B cell (primary cell): ENCODE data around the gene TMEM87B. TPM values are rescaled to one million over a fixed set of nuclear protein-coding genes. Genes with fewer than 3 reads are reported as not detected.
A peak's percentile ranks its signal among the peaks of the same experiment; 100 is the strongest.

Source experiments
- ATAC-seq: fragments of 200-7000 bp; cut with Tn5 transposase; one replicate; pipeline ENCODE4 v1.10.0; 2021; ENCODE audit warnings: low read depth, mild to moderate bottlenecking, moderate number of reproducible peaks, moderate library complexity
- CTCF ChIA-PET: fragments of 350-600 bp; sonication (Branson Sonifier 250); formaldehyde crosslinking; loops from one replicate; lab custom pipeline; 2021; ENCODE audit warnings: antibody characterized with exemption, inconsistent platforms; lab: Charles Lee
- POLR2A ChIA-PET: fragments of 350-600 bp; sonication (Branson Sonifier 250); formaldehyde crosslinking; loops from one replicate; lab custom pipeline; 2021; ENCODE audit warnings: antibody characterized with exemption; lab: Charles Lee
- DNase-seq: peaks from one replicate; pipeline ENCODE4 v3.0.0; 2013
- H2AFZ ChIP-seq: 2 replicates; pipeline ENCODE4 v1.6.1; 2012; ENCODE audit warnings: mild to moderate bottlenecking, low read depth, low read length; ENCODE audit not compliant: insufficient read depth, poor library complexity, severe bottlenecking
- H3K27ac ChIP-seq, 2 donors: 1 replicate in 1 of 2; 2 replicates in 1 of 2; pipeline ENCODE4 v1.5.1; 2012 to 2013; ENCODE audit warnings: low read length in 2 of 2, mild to moderate bottlenecking in 2 of 2, moderate library complexity in 1 of 2
- H3K27me3 ChIP-seq, 4 experiments: fragments of 200-600 bp in 1 of 4; sonication (generic) in 1 of 4; replicated peaks in 1 of 4; 1 replicate in 2 of 4; 2 replicates in 2 of 4; pipeline versions ENCODE4 v1.6.1 to v1.7.0; 2013 to 2016; ENCODE audit warnings: low read length in 3 of 4, mild to moderate bottlenecking in 2 of 4, mixed read lengths in 1 of 4, moderate library complexity in 1 of 4; ENCODE audit not compliant: insufficient read depth in 4 of 4, control insufficient read depth in 3 of 4; ENCODE audit errors: control extremely low read depth in 1 of 4
- H3K36me3 ChIP-seq, 2 experiments: replicated peaks in 1 of 2; 1 replicate in 1 of 2; 2 replicates in 1 of 2; pipeline versions ENCODE4 v1.6.1 to v1.7.1; 2013; ENCODE audit warnings: low read length in 1 of 2; ENCODE audit not compliant: insufficient read depth in 2 of 2, control insufficient read depth in 1 of 2; ENCODE audit errors: control extremely low read depth in 1 of 2, extremely low read depth in 1 of 2
- H3K4me1 ChIP-seq, 2 donors: fragments of 200-600 bp in 1 of 2; sonication (generic) in 1 of 2; 1 replicate in 1 of 2; 2 replicates in 1 of 2; pipeline versions ENCODE4 v1.5.1 to v1.6.1; 2013 to 2017; ENCODE audit warnings: low read length in 2 of 2; ENCODE audit not compliant: control insufficient read depth in 2 of 2, insufficient read depth in 2 of 2
- H3K4me2 ChIP-seq: replicated peaks from 2 replicates; pipeline ENCODE3; 2012; ENCODE audit warnings: mild to moderate bottlenecking, low read depth, low read length; ENCODE audit not compliant: poor library complexity, severe bottlenecking
- H3K4me3 ChIP-seq, 5 experiments: fragments of 200-600 bp in 1 of 5; sonication (generic) in 1 of 5; 1 replicate in 3 of 5; 2 replicates in 2 of 5; pipeline versions ENCODE4 v1.5.1 to v1.7.0; 2011 to 2016; ENCODE audit warnings: low read length in 4 of 5, mild to moderate bottlenecking in 4 of 5, low read depth in 2 of 5, control low read depth in 1 of 5, moderate library complexity in 1 of 5; ENCODE audit not compliant: insufficient read depth in 1 of 5; ENCODE audit errors: control extremely low read depth in 1 of 5, extremely low read depth in 1 of 5
- H3K79me2 ChIP-seq: fragments of 200-600 bp; sonication (generic); one replicate; pipeline ENCODE4 v1.6.0; 2016; ENCODE audit warnings: low read length; ENCODE audit not compliant: control insufficient read depth, insufficient read depth
- H3K9ac ChIP-seq: fragments of 200-600 bp; sonication (generic); 2 replicates; pipeline ENCODE4 v1.6.1; 2017; ENCODE audit warnings: mild to moderate bottlenecking, low read length, moderate library complexity
- H3K9me3 ChIP-seq, 3 donors: one replicate each; pipeline versions ENCODE4 v1.6.1 to v1.7.1; 2013; ENCODE audit warnings: low read length in 2 of 3; ENCODE audit not compliant: control insufficient read depth in 2 of 3, insufficient read depth in 1 of 3; ENCODE audit errors: control extremely low read depth in 1 of 3
- H4K20me1 ChIP-seq: 2 replicates; pipeline ENCODE4 v1.6.0; 2012; ENCODE audit warnings: mild to moderate bottlenecking, low read length; ENCODE audit not compliant: insufficient read depth, control insufficient read depth, poor library complexity, severe bottlenecking
- H3K27ac Mint-ChIP-seq: one replicate; pipeline ENCODE4 v1.8.0; 2021; ENCODE audit warnings: mixed read lengths
- H3K27me3 Mint-ChIP-seq: one replicate; pipeline ENCODE4 v1.8.0; 2021; ENCODE audit warnings: mixed read lengths
- H3K4me1 Mint-ChIP-seq: one replicate; pipeline ENCODE4 v1.8.0; 2021; ENCODE audit warnings: mixed read lengths
- H3K4me3 Mint-ChIP-seq: one replicate; pipeline ENCODE4 v1.8.0; 2021; ENCODE audit warnings: mixed read lengths
- H3K9me3 Mint-ChIP-seq: one replicate; pipeline ENCODE4 v1.8.0; 2022; ENCODE audit warnings: mixed read lengths; ENCODE audit not compliant: insufficient read depth
- EZH2 ChIP-seq: IDR thresholded peaks from 2 replicates; pipeline ENCODE4 v1.6.1; 2012; ENCODE audit warnings: borderline replicate concordance, low read depth, mild to moderate bottlenecking, moderate library complexity, low read length; ENCODE audit not compliant: insufficient read depth, poor library complexity, severe bottlenecking
- WGBS: methylation state at CpG from one replicate; pipeline ENCODE4 v1.1.5; 2013; ENCODE audit warnings: missing lambda C conversion rate; ENCODE audit not compliant: insufficient coverage; 5-methylcytosine and 5-hydroxymethylcytosine counted together
- intact Hi-C: fragments of 100-400 bp; cut with micrococcal nuclease; formaldehyde crosslinking; loops from one replicate; pipeline ENCODE4 v1.10.0; 2022
- polyA plus RNA-seq: library from polyadenylated mRNA; depleted of rRNA; stranded (reverse); fragments of >200 nt; gene quantifications from 2 replicates; pipeline ENCODE4 v1.2.3, GENCODE V29; 2012
- total RNA-seq, 2 donors: library from RNA; stranded (reverse); fragments of 120-200 nt in 1 of 2; gene quantifications; 1 replicate in 1 of 2; 2 replicates in 1 of 2; pipeline versions ENCODE4 v1.2.3 to v1.2.4, GENCODE V29; 2013 to 2022
- TF ChIP-seq, protein P1 (sequence below): fragments of 200-600 bp; IDR thresholded peaks from one replicate; pipeline ENCODE4 v1.8.0; 2022; ENCODE audit warnings: antibody characterized with exemption, mild to moderate bottlenecking

The TMEM87B gene
- total and polyA plus RNA-seq, 2 donors (not counting 1 experiment from before 2014, with no cell fraction given), result 9.4 to 21.0 TPM

DNA sequence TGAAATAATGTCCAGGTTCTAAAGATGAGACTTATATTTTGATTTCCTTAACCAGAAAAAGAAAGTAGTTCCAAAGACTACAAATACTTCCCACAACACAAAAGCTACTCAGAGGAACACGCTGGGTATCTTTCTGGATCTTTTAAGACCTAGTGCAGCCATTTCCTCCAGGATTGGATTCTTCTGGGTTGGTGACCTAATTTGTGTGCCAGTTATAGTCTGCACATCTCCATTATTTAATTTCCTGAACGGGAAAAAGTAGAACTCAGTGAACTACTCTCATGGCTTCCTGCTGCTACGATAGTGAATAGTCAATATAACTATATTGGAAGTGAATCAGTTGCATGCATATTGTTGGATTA, 1.5 kb downstream of the TMEM87B start:
- DNase-seq, result no peak
- Mint-ChIP-seq H3K4me1 (peaks cover 41% of the 10 kb centered on the region), H3K27ac (peak overlapping the region; percentile 96), H3K4me3 (peak overlapping the region; percentile 96), H3K9me3 (no peaks in the 10 kb centered on the region), H3K27me3 (no peaks in the 10 kb centered on the region)
- H3K9ac ChIP-seq, result peak overlapping the region; percentile 83
- H3K36me3 ChIP-seq, result peaks cover under 1 to 12% of the 10 kb centered on the region in 2 experiments
- POLR2A ChIA-PET, result no interaction called here
- H3K79me2 ChIP-seq, result peaks cover 41% of the 10 kb centered on the region
- peak overlapping the region; percentile 86 for H3K4me2 ChIP-seq
- H3K4me1 ChIP-seq, result peaks cover 18 to 19% of the 10 kb centered on the region in 2 donors
- peak overlapping the region in 4 of 5 experiments; percentile 47 to 90 (median 86) for H3K4me3 ChIP-seq
- peak overlapping the region; percentile 97 for H2AFZ ChIP-seq
- no peaks in the 10 kb centered on the region for H3K27me3 ChIP-seq
- H4K20me1 ChIP-seq, result peaks cover 10% of the 10 kb centered on the region
- 80% methylated on average over 1 of the region's 3 CpGs for WGBS
- TF ChIP-seq, protein P1, sequence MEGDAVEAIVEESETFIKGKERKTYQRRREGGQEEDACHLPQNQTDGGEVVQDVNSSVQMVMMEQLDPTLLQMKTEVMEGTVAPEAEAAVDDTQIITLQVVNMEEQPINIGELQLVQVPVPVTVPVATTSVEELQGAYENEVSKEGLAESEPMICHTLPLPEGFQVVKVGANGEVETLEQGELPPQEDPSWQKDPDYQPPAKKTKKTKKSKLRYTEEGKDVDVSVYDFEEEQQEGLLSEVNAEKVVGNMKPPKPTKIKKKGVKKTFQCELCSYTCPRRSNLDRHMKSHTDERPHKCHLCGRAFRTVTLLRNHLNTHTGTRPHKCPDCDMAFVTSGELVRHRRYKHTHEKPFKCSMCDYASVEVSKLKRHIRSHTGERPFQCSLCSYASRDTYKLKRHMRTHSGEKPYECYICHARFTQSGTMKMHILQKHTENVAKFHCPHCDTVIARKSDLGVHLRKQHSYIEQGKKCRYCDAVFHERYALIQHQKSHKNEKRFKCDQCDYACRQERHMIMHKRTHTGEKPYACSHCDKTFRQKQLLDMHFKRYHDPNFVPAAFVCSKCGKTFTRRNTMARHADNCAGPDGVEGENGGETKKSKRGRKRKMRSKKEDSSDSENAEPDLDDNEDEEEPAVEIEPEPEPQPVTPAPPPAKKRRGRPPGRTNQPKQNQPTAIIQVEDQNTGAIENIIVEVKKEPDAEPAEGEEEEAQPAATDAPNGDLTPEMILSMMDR, result no peak
- TF ChIP-seq EZH2, result no peak
- CTCF ChIA-PET, result no interaction called here
- H3K9me3 ChIP-seq, result no peaks in the 10 kb centered on the region
- H3K27ac ChIP-seq, result peak overlapping the region in 1 of 2 donors; percentile 87
- ATAC-seq, result no peak
- intact Hi-C loops, result loop anchor here (1.0 to 10.0 kb wide), 5 partner anchors 199 to 1118 kb away; partner anchors contain the start of genes NT5DC4, PSD4, SLC20A1 and ZC3H8

DNA sequence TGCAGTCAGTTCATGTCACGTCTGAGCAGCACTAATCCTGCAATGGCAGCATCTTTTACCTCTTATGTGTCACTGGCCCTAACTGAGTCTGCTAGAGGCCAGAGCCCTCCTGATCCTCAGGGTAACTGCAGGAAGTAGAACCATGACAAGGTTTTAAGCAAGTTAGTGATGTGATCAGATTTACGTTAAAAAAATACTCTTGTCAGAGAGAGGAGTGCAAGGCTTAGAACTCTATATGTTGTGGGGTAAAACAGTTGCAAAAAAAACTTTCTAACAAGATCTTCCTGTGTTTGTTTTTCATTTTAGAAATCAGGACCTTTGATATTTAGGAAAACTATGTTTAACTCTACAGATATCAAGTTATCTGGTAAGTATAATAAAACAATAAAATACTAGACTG, 4.6 kb downstream of the TMEM87B start:
- H3K4me1 Mint-ChIP-seq, result peaks cover 50% of the 10 kb centered on the region
- Histone ChIP-seq H4K20me1 (peaks cover 10% of the 10 kb centered on the region), H3K79me2 (peaks cover 58% of the 10 kb centered on the region), H3K9ac (no peak overlapping the region), H3K4me2 (no peak overlapping the region), H3K4me3 (no peak overlapping the region), H3K36me3 (peaks cover 6 to 35% of the 10 kb centered on the region in 2 experiments), H3K27me3 (no peaks in the 10 kb centered on the region), H3K9me3 (no peaks in the 10 kb centered on the region), H3K27ac (no peak overlapping the region), H3K4me1 (peaks cover 10 to 11% of the 10 kb centered on the region in 2 donors), H2AFZ (no peak overlapping the region)
- ATAC-seq, result no peak
- 71% methylated on average over 1 of the region's 2 CpGs for WGBS
- no peak overlapping the region for H3K27ac Mint-ChIP-seq
- no peaks in the 10 kb centered on the region for H3K27me3 Mint-ChIP-seq
- DNase-seq, result no peak
- no peak for TF ChIP-seq EZH2
- TF ChIP-seq, protein P1, result no peak
- intact Hi-C loops, result loop anchor here (5.0 to 10.0 kb wide), 3 partner anchors 588 to 1115 kb away; partner anchors contain the start of genes NT5DC4, PSD4 and SLC20A1
- ChIA-PET CTCF (no interaction called here), POLR2A (no interaction called here)
- no peaks in the 10 kb centered on the region for H3K9me3 Mint-ChIP-seq
- no peak overlapping the region for H3K4me3 Mint-ChIP-seq
